22Rv1 (cell line): ENCODE results near the gene UBL3.

Experiments
- ZFX ChIP-seq: fragments of 450-650 bp; IDR thresholded peaks from 2 replicates; pipeline ENCODE4 v1.6.1; 2017; ENCODE audit warnings: antibody characterized with exemption, borderline replicate concordance
- TF ChIP-seq, protein P1 (sequence below): fragments of 450-650 bp; IDR thresholded peaks from 2 replicates; pipeline ENCODE4 v1.5.1; 2017; ENCODE audit warnings: mild to moderate bottlenecking

DNA sequence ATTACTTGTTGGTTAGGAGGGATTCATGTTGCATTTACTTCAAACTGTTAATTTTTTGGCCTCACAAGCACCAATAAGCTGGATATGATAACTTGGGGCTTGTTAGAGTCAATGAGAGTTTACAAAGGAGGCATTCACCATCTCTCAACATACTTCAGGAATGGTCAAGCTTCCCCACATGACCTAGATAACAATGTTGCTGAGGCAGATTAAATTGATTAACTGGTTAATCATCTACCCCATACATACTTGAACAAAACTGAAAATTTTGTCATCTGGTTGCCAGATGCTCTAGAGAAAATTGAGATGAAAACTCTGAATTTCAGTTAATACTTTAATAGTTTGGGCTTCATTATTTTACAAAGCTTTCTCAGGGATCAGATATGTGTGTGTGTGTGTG lies 43.0 kb upstream of the UBL3 start:
- TF ChIP-seq, protein P1, sequence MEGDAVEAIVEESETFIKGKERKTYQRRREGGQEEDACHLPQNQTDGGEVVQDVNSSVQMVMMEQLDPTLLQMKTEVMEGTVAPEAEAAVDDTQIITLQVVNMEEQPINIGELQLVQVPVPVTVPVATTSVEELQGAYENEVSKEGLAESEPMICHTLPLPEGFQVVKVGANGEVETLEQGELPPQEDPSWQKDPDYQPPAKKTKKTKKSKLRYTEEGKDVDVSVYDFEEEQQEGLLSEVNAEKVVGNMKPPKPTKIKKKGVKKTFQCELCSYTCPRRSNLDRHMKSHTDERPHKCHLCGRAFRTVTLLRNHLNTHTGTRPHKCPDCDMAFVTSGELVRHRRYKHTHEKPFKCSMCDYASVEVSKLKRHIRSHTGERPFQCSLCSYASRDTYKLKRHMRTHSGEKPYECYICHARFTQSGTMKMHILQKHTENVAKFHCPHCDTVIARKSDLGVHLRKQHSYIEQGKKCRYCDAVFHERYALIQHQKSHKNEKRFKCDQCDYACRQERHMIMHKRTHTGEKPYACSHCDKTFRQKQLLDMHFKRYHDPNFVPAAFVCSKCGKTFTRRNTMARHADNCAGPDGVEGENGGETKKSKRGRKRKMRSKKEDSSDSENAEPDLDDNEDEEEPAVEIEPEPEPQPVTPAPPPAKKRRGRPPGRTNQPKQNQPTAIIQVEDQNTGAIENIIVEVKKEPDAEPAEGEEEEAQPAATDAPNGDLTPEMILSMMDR, result no peak
- no peak for TF ChIP-seq ZFX
